ENCODE data around the gene MAGEL2.

MAGEL2 gene

GRCh38 chr15:23647421-23648370 is at the start of gene MAGEL2:
MAGEL2 (minus strand) TSS chr15:23647867; CDS start chr15:23647742, 125 bp downstream.
- no peak for DNase-seq (ENCODE audit: low read depth, low spot score)

- DNase-seq (ENCODE audit: low read depth, low spot score): no peak
Measured at GRCh38 chr15:23695282-23695681, 47.6 kb upstream of the MAGEL2 start.

GRCh38 chr15:23694592-23694991 is 46.9 kb upstream of the MAGEL2 start:
- DNase-seq (ENCODE audit: low read depth, low spot score): no peak

- peak; percentile 7 for DNase-seq (ENCODE audit: low read depth, low spot score)
Measured at GRCh38 chr15:23690450-23690852, 42.8 kb upstream of the MAGEL2 start.

- DNase-seq (ENCODE audit: low read depth, low spot score): no peak
Measured at GRCh38 chr15:23690015-23690414, 42.3 kb upstream of the MAGEL2 start.

GRCh38 chr15:23687143-23687470 is 39.4 kb upstream of the MAGEL2 start, which contains the start of gene NDN:
NDN (minus strand) TSS chr15:23687305; CDS start chr15:23687217, 88 bp downstream.
- peak; percentile 12 for DNase-seq (ENCODE audit: low read depth, low spot score)

GRCh38 chr15:23686466-23687142 is 38.9 kb upstream of the MAGEL2 start:
- DNase-seq (ENCODE audit: low read depth, low spot score): no peak

GRCh38 chr15:23671481-23671880 is 23.8 kb upstream of the MAGEL2 start:
- no peak for DNase-seq (ENCODE audit: low read depth, low spot score)

- DNase-seq (ENCODE audit: low read depth, low spot score): no peak
Measured at GRCh38 chr15:23670970-23671369, 23.3 kb upstream of the MAGEL2 start.

- DNase-seq (ENCODE audit: low read depth, low spot score): no peak
Measured at GRCh38 chr15:23663232-23663631, 15.6 kb upstream of the MAGEL2 start.

GRCh38 chr15:23648920-23649515 is 1.4 kb upstream of the MAGEL2 start:
- no peak for DNase-seq (ENCODE audit: low read depth, low spot score)

GRCh38 chr15:23647001-23647295 is 719 bp downstream of the MAGEL2 start:
- no peak for DNase-seq (ENCODE audit: low read depth, low spot score)

GRCh38 chr15:23646165-23647000 is 1.3 kb downstream of the MAGEL2 start:
- no peak for DNase-seq (ENCODE audit: low read depth, low spot score)

GRCh38 chr15:23645371-23646164 is 2.1 kb downstream of the MAGEL2 start:
- DNase-seq (ENCODE audit: low read depth, low spot score): no peak

GRCh38 chr15:23644829-23645228 is 2.8 kb downstream of the MAGEL2 start:
- DNase-seq (ENCODE audit: low read depth, low spot score): no peak

GRCh38 chr15:23642413-23643044 is 5.1 kb downstream of the MAGEL2 start:
- DNase-seq (ENCODE audit: low read depth, low spot score): no peak

GRCh38 chr15:23634181-23634580 is 13.5 kb downstream of the MAGEL2 start:
- DNase-seq (ENCODE audit: low read depth, low spot score): no peak

GRCh38 chr15:23629234-23629805 is 18.3 kb downstream of the MAGEL2 start:
- DNase-seq (ENCODE audit: low read depth, low spot score): no peak

GRCh38 chr15:23628612-23629233 is 18.9 kb downstream of the MAGEL2 start:
- DNase-seq (ENCODE audit: low read depth, low spot score): no peak

- no peak for DNase-seq (ENCODE audit: low read depth, low spot score)
Measured at GRCh38 chr15:23616536-23616935, 31.1 kb downstream of the MAGEL2 start.
